Neural cell (in vitro differentiated cells): Measurements from ENCODE around the gene INTS4. TPM values are rescaled to one million over a fixed set of nuclear protein-coding genes. Genes with fewer than 3 reads are reported as not detected.

Experiments
- H2AFZ ChIP-seq: fragments of 200-600, 300-800 bp; sonication (generic), shearing (Covaris generic); 2 replicates; pipeline ENCODE4 v1.6.0; 2014; ENCODE audit warnings: low read depth, mild to moderate bottlenecking, antibody characterized with exemption, low read length, moderate library complexity
- H3F3A ChIP-seq: fragments of 200-600 bp; shearing (Covaris generic); 2 replicates; pipeline ENCODE4 v1.6.1; 2016; ENCODE audit warnings: mild to moderate bottlenecking, moderate library complexity, mixed read lengths, antibody characterized with exemption, low read length; ENCODE audit not compliant: insufficient read depth, poor library complexity, severe bottlenecking
- H3K27ac ChIP-seq: fragments of 200-600, 300-800 bp; sonication (generic), shearing (Covaris generic); 2 replicates; pipeline ENCODE4 v1.5.1; 2014; ENCODE audit warnings: mild to moderate bottlenecking, low read length, moderate library complexity
- H3K27me3 ChIP-seq: fragments of 300-800, 200-600 bp; sonication (generic), shearing (Covaris generic); 2 replicates; pipeline ENCODE4 v1.6.0; 2014; ENCODE audit warnings: mild to moderate bottlenecking, low read depth, low read length, moderate library complexity; ENCODE audit not compliant: insufficient read depth
- H3K36me3 ChIP-seq: fragments of 300-800, 200-600 bp; sonication (generic), shearing (Covaris generic); 2 replicates; pipeline ENCODE4 v1.5.1; 2014; ENCODE audit warnings: mild to moderate bottlenecking, antibody characterized with exemption, low read length, moderate library complexity; ENCODE audit not compliant: insufficient read depth
- H3K4me2 ChIP-seq: fragments of 300-800, 200-600 bp; sonication (generic), shearing (Covaris generic); 2 replicates; pipeline ENCODE4 v1.6.0; 2014; ENCODE audit warnings: mild to moderate bottlenecking, low read length
- H3K4me3 ChIP-seq: fragments of 300-800, 200-600 bp; sonication (generic), shearing (Covaris generic); 2 replicates; pipeline ENCODE4 v1.5.1; 2014; ENCODE audit warnings: mild to moderate bottlenecking, low read length, moderate library complexity
- H3K79me2 ChIP-seq: fragments of 200-600 bp; shearing (Covaris generic); replicated peaks from 2 replicates; pipeline ENCODE4 v1.6.0; 2014; ENCODE audit warnings: mild to moderate bottlenecking, low read length, moderate library complexity; ENCODE audit not compliant: insufficient read depth
- H3K9ac ChIP-seq: fragments of 300-800, 200-600 bp; sonication (generic), shearing (Covaris generic); 2 replicates; pipeline ENCODE4 v1.6.1; 2016; ENCODE audit warnings: mild to moderate bottlenecking, low read length, mixed read lengths
- H3K9me2 ChIP-seq: fragments of 200-600 bp; shearing (Covaris generic); 2 replicates; pipeline ENCODE4 v1.6.1; 2016; ENCODE audit warnings: mild to moderate bottlenecking, low read length, mixed read lengths; ENCODE audit not compliant: insufficient read depth
- H3K9me3 ChIP-seq: fragments of 200-600, 300-800 bp; sonication (generic), shearing (Covaris generic); 2 replicates; pipeline ENCODE4 v1.6.1; 2016; ENCODE audit warnings: mild to moderate bottlenecking, mixed run types, low read length, moderate library complexity, mixed read lengths
- H4K20me1 ChIP-seq: fragments of 200-600 bp; shearing (Covaris generic); 2 replicates; pipeline ENCODE4 v1.6.1; 2016; ENCODE audit warnings: mild to moderate bottlenecking, mixed run types; ENCODE audit not compliant: insufficient read depth
- EP300 ChIP-seq: fragments of 450-650 bp; conservative IDR thresholded peaks from 2 replicates; pipeline ENCODE4 v1.6.1; 2014; ENCODE audit warnings: antibody characterized with exemption, mild to moderate bottlenecking, moderate library complexity; ENCODE audit not compliant: poor library complexity, severe bottlenecking
- EZH2 ChIP-seq: fragments of 200-600, 300-800 bp; shearing (Covaris generic), sonication (generic); IDR thresholded peaks from 2 replicates; pipeline ENCODE4 v1.6.1; 2014; ENCODE audit warnings: antibody characterized with exemption, low read length, borderline replicate concordance, mild to moderate bottlenecking; ENCODE audit not compliant: insufficient read depth, poor library complexity, severe bottlenecking
- MXI1 ChIP-seq: fragments of 450-650 bp; conservative IDR thresholded peaks from 2 replicates; pipeline ENCODE4 v1.6.1; 2014; ENCODE audit warnings: antibody characterized with exemption, mild to moderate bottlenecking; ENCODE audit not compliant: poor library complexity, severe bottlenecking
- POLR2AphosphoS5 ChIP-seq: IDR thresholded peaks from 2 replicates; pipeline ENCODE4 v1.6.1; 2012
- RAD21 ChIP-seq: fragments of 450-650 bp; conservative IDR thresholded peaks from 2 replicates; pipeline ENCODE4 v1.6.1; 2014; ENCODE audit warnings: antibody characterized with exemption, mild to moderate bottlenecking, moderate library complexity
- SMC3 ChIP-seq: fragments of 450-650 bp; conservative IDR thresholded peaks from 2 replicates; pipeline ENCODE4 v1.6.1; 2014; ENCODE audit warnings: antibody characterized with exemption, mild to moderate bottlenecking, moderate library complexity; ENCODE audit not compliant: poor library complexity
- TAF1 ChIP-seq: IDR thresholded peaks from 2 replicates; pipeline ENCODE4 v1.6.1; 2012; ENCODE audit warnings: low read depth
- polyA plus RNA-seq: library from polyadenylated mRNA; depleted of rRNA; stranded (reverse); fragments of >200 nt; gene quantifications from 2 replicates; pipeline ENCODE4 v1.2.3, GENCODE V29; 2014
- TF ChIP-seq, protein P1 (sequence below): IDR thresholded peaks from 2 replicates; pipeline ENCODE4 v1.6.1; 2012; ENCODE audit warnings: borderline replicate concordance
- TF ChIP-seq, protein P2 (sequence below): fragments of 450-650 bp; IDR thresholded peaks from 2 replicates; pipeline ENCODE4 v1.5.1; 2014; ENCODE audit warnings: antibody characterized with exemption, mild to moderate bottlenecking, moderate library complexity; ENCODE audit not compliant: poor library complexity, severe bottlenecking

INTS4 gene
- polyA plus RNA-seq, 1 donor from 2014 or later = 34.5 TPM

- no peaks in the 10 kb centered on the region for H3K9me2 ChIP-seq
- no peaks in the 10 kb centered on the region for H4K20me1 ChIP-seq
- no peaks in the 10 kb centered on the region for H3K27me3 ChIP-seq
- H3K4me3 ChIP-seq = no peak overlapping the region
- no peak overlapping the region for H3K27ac ChIP-seq
- no peaks in the 10 kb centered on the region for H3F3A ChIP-seq
- H2AFZ ChIP-seq = no peak overlapping the region
- no peaks in the 10 kb centered on the region for H3K9me3 ChIP-seq
- H3K4me2 ChIP-seq = no peak overlapping the region
- no peaks in the 10 kb centered on the region for H3K79me2 ChIP-seq
- H3K9ac ChIP-seq = no peak overlapping the region
- TF ChIP-seq, protein P1, sequence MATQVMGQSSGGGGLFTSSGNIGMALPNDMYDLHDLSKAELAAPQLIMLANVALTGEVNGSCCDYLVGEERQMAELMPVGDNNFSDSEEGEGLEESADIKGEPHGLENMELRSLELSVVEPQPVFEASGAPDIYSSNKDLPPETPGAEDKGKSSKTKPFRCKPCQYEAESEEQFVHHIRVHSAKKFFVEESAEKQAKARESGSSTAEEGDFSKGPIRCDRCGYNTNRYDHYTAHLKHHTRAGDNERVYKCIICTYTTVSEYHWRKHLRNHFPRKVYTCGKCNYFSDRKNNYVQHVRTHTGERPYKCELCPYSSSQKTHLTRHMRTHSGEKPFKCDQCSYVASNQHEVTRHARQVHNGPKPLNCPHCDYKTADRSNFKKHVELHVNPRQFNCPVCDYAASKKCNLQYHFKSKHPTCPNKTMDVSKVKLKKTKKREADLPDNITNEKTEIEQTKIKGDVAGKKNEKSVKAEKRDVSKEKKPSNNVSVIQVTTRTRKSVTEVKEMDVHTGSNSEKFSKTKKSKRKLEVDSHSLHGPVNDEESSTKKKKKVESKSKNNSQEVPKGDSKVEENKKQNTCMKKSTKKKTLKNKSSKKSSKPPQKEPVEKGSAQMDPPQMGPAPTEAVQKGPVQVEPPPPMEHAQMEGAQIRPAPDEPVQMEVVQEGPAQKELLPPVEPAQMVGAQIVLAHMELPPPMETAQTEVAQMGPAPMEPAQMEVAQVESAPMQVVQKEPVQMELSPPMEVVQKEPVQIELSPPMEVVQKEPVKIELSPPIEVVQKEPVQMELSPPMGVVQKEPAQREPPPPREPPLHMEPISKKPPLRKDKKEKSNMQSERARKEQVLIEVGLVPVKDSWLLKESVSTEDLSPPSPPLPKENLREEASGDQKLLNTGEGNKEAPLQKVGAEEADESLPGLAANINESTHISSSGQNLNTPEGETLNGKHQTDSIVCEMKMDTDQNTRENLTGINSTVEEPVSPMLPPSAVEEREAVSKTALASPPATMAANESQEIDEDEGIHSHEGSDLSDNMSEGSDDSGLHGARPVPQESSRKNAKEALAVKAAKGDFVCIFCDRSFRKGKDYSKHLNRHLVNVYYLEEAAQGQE = no peak
- TF ChIP-seq POLR2AphosphoS5 (no peak), MXI1 (no peak), SMC3 (no peak), TAF1 (no peak), EP300 (no peak), RAD21 (no peak), EZH2 (no peak)
- TF ChIP-seq, protein P2, sequence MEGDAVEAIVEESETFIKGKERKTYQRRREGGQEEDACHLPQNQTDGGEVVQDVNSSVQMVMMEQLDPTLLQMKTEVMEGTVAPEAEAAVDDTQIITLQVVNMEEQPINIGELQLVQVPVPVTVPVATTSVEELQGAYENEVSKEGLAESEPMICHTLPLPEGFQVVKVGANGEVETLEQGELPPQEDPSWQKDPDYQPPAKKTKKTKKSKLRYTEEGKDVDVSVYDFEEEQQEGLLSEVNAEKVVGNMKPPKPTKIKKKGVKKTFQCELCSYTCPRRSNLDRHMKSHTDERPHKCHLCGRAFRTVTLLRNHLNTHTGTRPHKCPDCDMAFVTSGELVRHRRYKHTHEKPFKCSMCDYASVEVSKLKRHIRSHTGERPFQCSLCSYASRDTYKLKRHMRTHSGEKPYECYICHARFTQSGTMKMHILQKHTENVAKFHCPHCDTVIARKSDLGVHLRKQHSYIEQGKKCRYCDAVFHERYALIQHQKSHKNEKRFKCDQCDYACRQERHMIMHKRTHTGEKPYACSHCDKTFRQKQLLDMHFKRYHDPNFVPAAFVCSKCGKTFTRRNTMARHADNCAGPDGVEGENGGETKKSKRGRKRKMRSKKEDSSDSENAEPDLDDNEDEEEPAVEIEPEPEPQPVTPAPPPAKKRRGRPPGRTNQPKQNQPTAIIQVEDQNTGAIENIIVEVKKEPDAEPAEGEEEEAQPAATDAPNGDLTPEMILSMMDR = no peak
- H3K36me3 ChIP-seq = peaks cover 8% of the 10 kb centered on the region
Measured at GRCh38 chr11:77873345-77873744, 121.1 kb downstream of the INTS4 start.

DNA sequence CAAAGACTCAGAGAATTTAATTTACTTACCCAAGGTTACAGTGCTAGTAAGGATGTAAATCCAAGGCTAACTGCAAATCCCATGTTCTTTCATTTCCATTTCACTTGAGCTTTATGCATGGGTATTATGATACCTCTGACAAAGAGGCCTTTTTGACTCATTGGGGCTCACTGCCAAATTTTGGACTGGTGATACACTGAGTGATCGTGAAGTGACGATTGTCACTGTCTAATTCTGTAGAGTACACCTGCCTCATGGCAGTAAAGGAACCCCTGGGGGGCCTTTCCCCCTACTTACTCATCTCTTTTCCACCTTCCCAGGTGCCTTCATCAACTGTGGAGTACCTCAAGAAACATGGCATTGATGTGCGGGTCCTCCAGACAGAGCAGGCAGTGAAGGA, 122.6 kb downstream of the INTS4 start:
- Histone ChIP-seq H3K27me3 (no peaks in the 10 kb centered on the region), H3F3A (no peaks in the 10 kb centered on the region), H2AFZ (no peak overlapping the region), H3K27ac (no peak overlapping the region), H3K36me3 (peaks cover 8% of the 10 kb centered on the region), H3K9ac (no peak overlapping the region), H3K9me2 (no peaks in the 10 kb centered on the region), H3K4me2 (no peak overlapping the region), H3K9me3 (no peaks in the 10 kb centered on the region), H4K20me1 (no peaks in the 10 kb centered on the region), H3K4me3 (no peak overlapping the region), H3K79me2 (no peaks in the 10 kb centered on the region)
- TF ChIP-seq POLR2AphosphoS5 (no peak), EZH2 (no peak), EP300 (no peak), RAD21 (no peak), TAF1 (no peak), MXI1 (no peak), SMC3 (no peak)
- TF ChIP-seq, protein P1 = no peak
- TF ChIP-seq, protein P2 = no peak
